Panc1 (cell line): Measurements from ENCODE around the gene HYDIN. TPM values are rescaled to one million over a fixed set of nuclear protein-coding genes. Genes with fewer than 3 reads are reported as not detected.

Experiments used
- ATAC-seq: fragments of 200-7000 bp; cut with Tn5 transposase; 2 replicates; pipeline ENCODE4 v1.9.1; 2020; ENCODE audit warnings: mild to moderate bottlenecking, moderate library complexity
- BruUV-seq: library from RNA; stranded (reverse); fragments of 400-500 nt; replicated peaks from 2 replicates; lab custom pipeline; 2021; lab: Mats Ljungman, UMichigan
- CTCF ChIA-PET: fragments of 300-600 bp; sonication (Branson Sonifier 250); formaldehyde crosslinking; loops from one replicate; lab custom pipeline; 2022; ENCODE audit warnings: antibody characterized with exemption; lab: Charles Lee
- POLR2A ChIA-PET: fragments of 300-600 bp; sonication (Branson Sonifier 250); formaldehyde crosslinking; loops from one replicate; lab custom pipeline; 2022; ENCODE audit warnings: antibody characterized with exemption; lab: Charles Lee
- DNase-seq: peaks from one replicate; pipeline ENCODE4 v3.0.0-alpha.2; 2010; ENCODE audit warnings: low read depth, low spot score
- H3K27ac ChIP-seq: 2 replicates; pipeline ENCODE4 v1.5.1; 2011; ENCODE audit warnings: mild to moderate bottlenecking, low read length, inconsistent platforms
- H3K27me3 ChIP-seq: fragments of 200-500 bp; sonication (Bioruptor generic); 2 replicates; pipeline ENCODE4 v1.6.0; 2014; ENCODE audit warnings: low read length, inconsistent platforms; ENCODE audit not compliant: control insufficient read depth, insufficient read depth
- H3K36me3 ChIP-seq: fragments of 200-500 bp; sonication (Bioruptor generic); 2 replicates; pipeline ENCODE4 v1.5.1; 2014; ENCODE audit warnings: inconsistent platforms, mild to moderate bottlenecking, low read length, moderate library complexity; ENCODE audit not compliant: control insufficient read depth, insufficient read depth
- H3K4me1 ChIP-seq: 2 replicates; pipeline ENCODE4 v1.5.1; 2011; ENCODE audit warnings: inconsistent platforms, mild to moderate bottlenecking, low read length, moderate library complexity; ENCODE audit not compliant: control insufficient read depth, insufficient read depth
- H3K4me3 ChIP-seq, 2 experiments: 2 replicates each; pipeline ENCODE4 v1.5.1; 2011 to 2012; ENCODE audit warnings: low read depth in 2 of 2, low read length in 2 of 2, mild to moderate bottlenecking in 2 of 2, inconsistent platforms in 1 of 2, moderate library complexity in 1 of 2
- H3K9me3 ChIP-seq: fragments of 200-500 bp; sonication (Bioruptor generic); 2 replicates; pipeline ENCODE4 v1.5.1; 2014; ENCODE audit warnings: low read depth, mild to moderate bottlenecking, inconsistent platforms, low read length, moderate library complexity; ENCODE audit not compliant: control insufficient read depth, insufficient read depth
- POLR2AphosphoS5 ChIP-seq: IDR thresholded peaks from 2 replicates; pipeline ENCODE4 v1.6.1; 2012; ENCODE audit warnings: mild to moderate bottlenecking, low read depth, low read length, moderate library complexity
- SIN3A ChIP-seq: IDR thresholded peaks from 2 replicates; pipeline ENCODE4 v1.6.1; 2012; ENCODE audit warnings: low read depth, mild to moderate bottlenecking, low read length, moderate library complexity, borderline replicate concordance; ENCODE audit not compliant: insufficient read depth
- TCF7L2 ChIP-seq: IDR thresholded peaks from 2 replicates; pipeline ENCODE4 v1.6.1; 2011; ENCODE audit warnings: mild to moderate bottlenecking, low read depth, low read length, inconsistent platforms
- in situ Hi-C: cut with HindIII; loops from 2 replicates; pipeline ENCODE4 v1.10.0; 2016; ENCODE audit warnings: low sequenced_read_pairs, low pct_unique_long_range_greater_than_20kb
- intact Hi-C: fragments of 100-400 bp; cut with micrococcal nuclease; formaldehyde crosslinking; loops from one replicate; pipeline ENCODE4 v1.10.0; 2022; ENCODE audit not compliant: unreplicated experiment
- total RNA-seq: library from RNA; stranded (reverse); gene quantifications from one replicate; pipeline ENCODE4 v1.2.1, GENCODE V29; 2021; ENCODE audit not compliant: unreplicated experiment
- TF ChIP-seq, protein P1 (sequence below): fragments of 450-650 bp; IDR thresholded peaks from 2 replicates; pipeline ENCODE4 v1.5.1; 2017; ENCODE audit warnings: mild to moderate bottlenecking
- TF ChIP-seq, protein P2 (sequence below), 2 experiments: IDR thresholded peaks; 2 replicates each; pipeline ENCODE4 v1.6.1; 2011 to 2012; ENCODE audit warnings: low read depth in 2 of 2, control low read depth in 1 of 2, low read length in 1 of 2, mild to moderate bottlenecking in 1 of 2, moderate library complexity in 1 of 2; ENCODE audit not compliant: insufficient read depth in 1 of 2

HYDIN gene
- total RNA-seq, 1 experiment from 2014 or later = 0.80 TPM

GRCh38 chr16:71254832-71255525 lies 24.5 kb upstream of the HYDIN start:
- no TSS peak for BruUV-seq
- Histone ChIP-seq H3K4me1 (no peaks in the 10 kb centered on the region), H3K27me3 (peaks cover 4% of the 10 kb centered on the region), H3K4me3 (no peak overlapping the region), H3K36me3 (no peaks in the 10 kb centered on the region), H3K9me3 (no peaks in the 10 kb centered on the region), H3K27ac (no peak overlapping the region)
- in situ Hi-C loops (no loop called here), intact Hi-C loops (no loop called here)
- POLR2A ChIA-PET = no interaction called here
- ATAC-seq (no peak), DNase-seq (no peak)
- CTCF ChIA-PET = no interaction called here
- TF ChIP-seq, protein P1, sequence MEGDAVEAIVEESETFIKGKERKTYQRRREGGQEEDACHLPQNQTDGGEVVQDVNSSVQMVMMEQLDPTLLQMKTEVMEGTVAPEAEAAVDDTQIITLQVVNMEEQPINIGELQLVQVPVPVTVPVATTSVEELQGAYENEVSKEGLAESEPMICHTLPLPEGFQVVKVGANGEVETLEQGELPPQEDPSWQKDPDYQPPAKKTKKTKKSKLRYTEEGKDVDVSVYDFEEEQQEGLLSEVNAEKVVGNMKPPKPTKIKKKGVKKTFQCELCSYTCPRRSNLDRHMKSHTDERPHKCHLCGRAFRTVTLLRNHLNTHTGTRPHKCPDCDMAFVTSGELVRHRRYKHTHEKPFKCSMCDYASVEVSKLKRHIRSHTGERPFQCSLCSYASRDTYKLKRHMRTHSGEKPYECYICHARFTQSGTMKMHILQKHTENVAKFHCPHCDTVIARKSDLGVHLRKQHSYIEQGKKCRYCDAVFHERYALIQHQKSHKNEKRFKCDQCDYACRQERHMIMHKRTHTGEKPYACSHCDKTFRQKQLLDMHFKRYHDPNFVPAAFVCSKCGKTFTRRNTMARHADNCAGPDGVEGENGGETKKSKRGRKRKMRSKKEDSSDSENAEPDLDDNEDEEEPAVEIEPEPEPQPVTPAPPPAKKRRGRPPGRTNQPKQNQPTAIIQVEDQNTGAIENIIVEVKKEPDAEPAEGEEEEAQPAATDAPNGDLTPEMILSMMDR = no peak

- ATAC-seq (no peak), DNase-seq (no peak)
- Histone ChIP-seq H3K27ac (no peak overlapping the region), H3K4me3 (no peak overlapping the region), H3K4me1 (no peaks in the 10 kb centered on the region), H3K9me3 (no peaks in the 10 kb centered on the region), H3K27me3 (no peaks in the 10 kb centered on the region; the same call in 1 of the 2 replicates), H3K36me3 (no peaks in the 10 kb centered on the region)
- CTCF ChIA-PET = no interaction called here
- BruUV-seq = no TSS peak
- TF ChIP-seq TCF7L2 (no peak), POLR2AphosphoS5 (no peak), SIN3A (no peak)
- TF ChIP-seq, protein P2, sequence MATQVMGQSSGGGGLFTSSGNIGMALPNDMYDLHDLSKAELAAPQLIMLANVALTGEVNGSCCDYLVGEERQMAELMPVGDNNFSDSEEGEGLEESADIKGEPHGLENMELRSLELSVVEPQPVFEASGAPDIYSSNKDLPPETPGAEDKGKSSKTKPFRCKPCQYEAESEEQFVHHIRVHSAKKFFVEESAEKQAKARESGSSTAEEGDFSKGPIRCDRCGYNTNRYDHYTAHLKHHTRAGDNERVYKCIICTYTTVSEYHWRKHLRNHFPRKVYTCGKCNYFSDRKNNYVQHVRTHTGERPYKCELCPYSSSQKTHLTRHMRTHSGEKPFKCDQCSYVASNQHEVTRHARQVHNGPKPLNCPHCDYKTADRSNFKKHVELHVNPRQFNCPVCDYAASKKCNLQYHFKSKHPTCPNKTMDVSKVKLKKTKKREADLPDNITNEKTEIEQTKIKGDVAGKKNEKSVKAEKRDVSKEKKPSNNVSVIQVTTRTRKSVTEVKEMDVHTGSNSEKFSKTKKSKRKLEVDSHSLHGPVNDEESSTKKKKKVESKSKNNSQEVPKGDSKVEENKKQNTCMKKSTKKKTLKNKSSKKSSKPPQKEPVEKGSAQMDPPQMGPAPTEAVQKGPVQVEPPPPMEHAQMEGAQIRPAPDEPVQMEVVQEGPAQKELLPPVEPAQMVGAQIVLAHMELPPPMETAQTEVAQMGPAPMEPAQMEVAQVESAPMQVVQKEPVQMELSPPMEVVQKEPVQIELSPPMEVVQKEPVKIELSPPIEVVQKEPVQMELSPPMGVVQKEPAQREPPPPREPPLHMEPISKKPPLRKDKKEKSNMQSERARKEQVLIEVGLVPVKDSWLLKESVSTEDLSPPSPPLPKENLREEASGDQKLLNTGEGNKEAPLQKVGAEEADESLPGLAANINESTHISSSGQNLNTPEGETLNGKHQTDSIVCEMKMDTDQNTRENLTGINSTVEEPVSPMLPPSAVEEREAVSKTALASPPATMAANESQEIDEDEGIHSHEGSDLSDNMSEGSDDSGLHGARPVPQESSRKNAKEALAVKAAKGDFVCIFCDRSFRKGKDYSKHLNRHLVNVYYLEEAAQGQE (IDR thresholded peaks at IDR 0.05; ENCODE audit: insufficient read depth in 1 of 2, low read depth in 2 of 2, low read length in 1 of 2) = no peak
- TF ChIP-seq, protein P1 = no peak
- intact Hi-C loops = no loop called here
- in situ Hi-C loops = no loop called here
- POLR2A ChIA-PET = no interaction called here
Measured at GRCh38 chr16:71250461-71251235, 20.1 kb upstream of the HYDIN start.
